ENCODE data around the gene GPR45.
"Not testable (repeated sequence)": the region's sequence is repeated elsewhere in the genome, so short reads cannot be mapped to it uniquely, and the experiment has no call there.

The GPR45 gene, protein sequence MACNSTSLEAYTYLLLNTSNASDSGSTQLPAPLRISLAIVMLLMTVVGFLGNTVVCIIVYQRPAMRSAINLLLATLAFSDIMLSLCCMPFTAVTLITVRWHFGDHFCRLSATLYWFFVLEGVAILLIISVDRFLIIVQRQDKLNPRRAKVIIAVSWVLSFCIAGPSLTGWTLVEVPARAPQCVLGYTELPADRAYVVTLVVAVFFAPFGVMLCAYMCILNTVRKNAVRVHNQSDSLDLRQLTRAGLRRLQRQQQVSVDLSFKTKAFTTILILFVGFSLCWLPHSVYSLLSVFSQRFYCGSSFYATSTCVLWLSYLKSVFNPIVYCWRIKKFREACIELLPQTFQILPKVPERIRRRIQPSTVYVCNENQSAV

DNA sequence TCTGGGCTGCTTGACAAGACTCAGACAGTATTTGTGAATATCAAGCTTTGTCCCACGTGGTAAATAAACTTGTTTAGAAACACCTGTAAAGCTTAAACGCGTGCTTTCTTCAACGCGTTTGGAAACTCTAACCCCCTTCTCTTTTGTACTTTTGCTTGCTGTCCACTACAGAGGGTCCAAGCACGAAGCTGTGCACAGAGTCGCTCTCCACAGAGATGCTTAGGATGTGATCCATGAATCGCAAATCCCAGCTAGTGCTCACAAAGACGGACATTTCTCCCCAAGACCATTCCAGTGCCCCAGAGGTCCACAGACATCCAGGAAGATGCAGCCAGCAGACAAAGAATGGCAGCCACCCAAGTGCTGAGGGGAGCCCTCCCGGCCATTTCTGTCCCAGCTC is at the start of gene GPR45:
Gene GPR45 (plus strand): TSS at position 301 of the 400 bp plus-strand sequence. CDS start 116 bp downstream, outside the sequence.
- DNase-seq (ENCODE audit: low read depth in 2 of 3, low spot score in 2 of 3) = no peak

DNA sequence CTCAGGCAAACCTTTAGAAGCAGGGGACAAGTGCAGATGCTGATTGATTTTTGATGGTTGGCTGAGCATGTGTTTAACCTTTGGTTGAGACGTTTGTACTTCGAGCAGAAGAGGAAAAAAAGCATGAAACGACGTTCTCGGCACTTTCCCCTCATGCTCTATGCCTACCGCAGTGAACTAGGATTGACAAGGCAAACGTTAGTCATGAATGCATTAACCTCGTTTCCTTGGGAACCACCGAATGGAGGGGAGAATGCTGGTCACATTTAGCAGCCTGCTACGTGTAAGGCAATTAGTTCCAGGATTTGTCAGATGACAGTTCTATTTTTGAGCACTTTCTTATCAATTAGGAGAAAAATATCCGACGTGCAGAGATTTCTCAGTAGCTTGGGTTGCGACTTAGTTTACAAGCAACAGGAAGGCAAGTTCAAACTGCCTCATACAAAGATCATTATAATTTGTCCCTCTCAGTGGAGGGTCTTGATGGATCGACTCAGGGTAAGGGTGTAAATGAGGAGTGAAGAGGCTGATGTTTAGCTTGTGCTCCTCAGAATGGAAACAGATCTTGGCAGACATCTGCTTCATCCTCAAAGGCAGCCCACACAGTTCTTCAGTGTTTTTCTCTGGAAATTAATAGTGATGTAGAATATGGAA is 47.4 kb upstream of the GPR45 start:
- no peak for DNase-seq (ENCODE audit: low read depth in 2 of 3, low spot score in 2 of 3)

DNA sequence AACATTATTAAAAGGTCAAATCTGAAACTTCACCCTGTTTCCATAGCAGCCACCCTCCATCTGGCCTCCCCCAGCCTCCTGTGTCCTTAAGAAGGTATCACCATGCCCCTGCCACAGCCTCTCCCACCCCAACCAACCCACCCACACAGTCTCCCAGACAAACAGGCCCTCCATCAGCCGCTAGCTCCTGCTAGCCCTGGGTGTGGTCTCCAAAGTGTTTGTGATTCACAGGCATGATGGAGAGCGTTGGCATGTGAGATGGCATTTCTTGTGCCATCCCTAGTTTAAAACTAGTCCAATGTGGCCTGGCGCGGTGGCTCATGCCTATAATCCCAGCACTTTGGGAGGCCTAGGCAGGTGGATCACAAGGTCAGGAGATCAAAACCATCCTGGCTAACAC is 44.9 kb upstream of the GPR45 start:
- DNase-seq (ENCODE audit: low read depth in 2 of 3, low spot score in 2 of 3) = no peak

GRCh38 chr2:105215586-105216192 is 25.9 kb upstream of the GPR45 start:
- DNase-seq (ENCODE audit: low read depth in 2 of 3, low spot score in 2 of 3) = no peak

DNA sequence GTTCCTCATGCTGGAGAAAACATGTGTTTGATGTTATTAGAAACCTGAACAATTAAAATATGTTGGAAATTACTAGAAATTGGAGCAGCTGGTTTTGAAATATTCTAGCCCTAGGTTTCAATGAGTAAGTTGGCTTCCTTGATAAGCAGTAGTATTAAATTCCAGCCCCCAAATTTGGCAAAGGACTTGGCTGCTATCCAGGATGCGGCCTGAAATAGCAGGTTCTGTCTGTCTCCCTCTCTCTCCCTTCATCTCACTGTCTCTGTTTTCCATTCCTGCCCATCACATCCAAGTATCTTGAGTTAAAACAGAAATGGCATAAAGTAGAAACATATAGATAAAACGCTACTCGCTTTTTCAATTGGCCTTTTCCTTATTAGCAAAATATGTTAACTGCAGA is 20.9 kb upstream of the GPR45 start:
- no peak for DNase-seq (ENCODE audit: low read depth in 2 of 3, low spot score in 2 of 3)

GRCh38 chr2:105224444-105224843 is 17.1 kb upstream of the GPR45 start:
- no peak for DNase-seq (ENCODE audit: low read depth in 2 of 3, low spot score in 2 of 3)

DNA sequence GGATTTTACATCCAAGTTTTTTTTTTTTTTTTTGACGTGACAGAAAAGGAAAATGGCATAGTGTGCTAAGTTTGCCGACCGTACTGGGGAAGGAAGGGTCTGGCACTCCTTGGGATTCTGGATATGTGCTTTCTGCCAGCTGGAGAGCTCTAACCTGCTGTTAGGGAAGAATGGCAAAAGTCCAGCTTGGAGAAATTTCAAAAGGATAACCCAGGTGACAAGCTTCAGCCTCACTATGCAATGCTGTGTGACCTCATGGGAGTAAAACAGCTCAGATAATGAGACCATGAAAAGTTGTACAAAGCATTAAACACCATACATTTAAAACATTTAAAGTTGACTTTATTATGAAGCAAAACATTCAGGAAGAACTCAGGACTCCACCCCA is 10.3 kb upstream of the GPR45 start:
- no peak for DNase-seq (ENCODE audit: low read depth in 2 of 3, low spot score in 2 of 3)

DNA sequence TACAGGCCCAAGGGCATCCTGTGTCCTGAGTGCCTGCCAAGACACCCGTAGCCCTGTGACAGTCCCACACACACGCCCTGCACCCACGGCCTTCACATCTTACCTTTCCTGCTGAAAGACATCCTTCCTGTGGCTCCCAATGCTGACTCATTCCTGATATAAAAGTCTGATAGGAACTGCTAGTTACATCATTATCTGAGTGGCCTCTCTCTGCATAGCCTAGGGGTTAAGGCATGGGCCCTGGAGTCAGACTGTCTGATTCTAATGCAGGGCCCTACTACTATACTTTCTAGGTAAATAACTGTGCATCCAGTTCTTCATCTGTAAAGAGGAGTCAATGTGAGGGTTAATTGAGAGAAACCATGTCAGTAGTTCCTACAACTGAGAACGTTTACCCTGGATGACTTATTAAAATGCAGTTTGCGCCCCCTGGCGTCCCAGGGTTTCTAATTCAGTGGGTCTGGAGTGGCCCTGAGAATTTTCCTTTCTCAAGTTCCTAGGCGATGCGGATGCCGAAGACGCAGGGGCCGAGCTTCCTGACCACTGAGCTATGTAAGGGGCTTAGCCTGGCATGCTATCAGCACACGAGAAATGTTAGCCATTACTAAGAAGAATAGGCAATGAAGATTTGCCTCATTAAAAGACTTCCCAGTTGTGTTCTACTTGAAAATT is 6.0 kb upstream of the GPR45 start:
- peak; percentile 26 to 51 (median 31) for DNase-seq (ENCODE audit: low read depth in 2 of 3, low spot score in 2 of 3)

DNA sequence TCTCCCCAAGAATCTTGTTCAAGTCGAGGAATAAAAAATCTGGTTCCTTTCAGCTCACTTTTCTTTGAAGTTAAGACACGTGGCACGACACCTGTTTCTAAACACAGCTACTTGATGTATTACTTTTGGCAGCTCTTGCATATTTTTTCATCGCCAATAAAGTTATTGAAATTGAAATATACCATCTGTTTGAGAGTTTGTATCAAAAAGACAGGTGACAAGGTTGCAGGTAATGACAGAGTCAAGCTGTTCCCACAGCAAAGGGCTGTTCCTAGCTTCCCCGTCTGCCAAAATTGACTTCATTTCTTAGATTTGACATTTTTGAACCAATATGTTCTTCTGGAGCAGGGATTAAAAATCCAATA is 5.5 kb upstream of the GPR45 start:
- DNase-seq (ENCODE audit: low read depth in 2 of 3, low spot score in 2 of 3) = no peak

- DNase-seq (ENCODE audit: low read depth in 2 of 3, low spot score in 2 of 3) = no peak
Observed at GRCh38 chr2:105237045-105237765, 4.3 kb upstream of the GPR45 start.

DNA sequence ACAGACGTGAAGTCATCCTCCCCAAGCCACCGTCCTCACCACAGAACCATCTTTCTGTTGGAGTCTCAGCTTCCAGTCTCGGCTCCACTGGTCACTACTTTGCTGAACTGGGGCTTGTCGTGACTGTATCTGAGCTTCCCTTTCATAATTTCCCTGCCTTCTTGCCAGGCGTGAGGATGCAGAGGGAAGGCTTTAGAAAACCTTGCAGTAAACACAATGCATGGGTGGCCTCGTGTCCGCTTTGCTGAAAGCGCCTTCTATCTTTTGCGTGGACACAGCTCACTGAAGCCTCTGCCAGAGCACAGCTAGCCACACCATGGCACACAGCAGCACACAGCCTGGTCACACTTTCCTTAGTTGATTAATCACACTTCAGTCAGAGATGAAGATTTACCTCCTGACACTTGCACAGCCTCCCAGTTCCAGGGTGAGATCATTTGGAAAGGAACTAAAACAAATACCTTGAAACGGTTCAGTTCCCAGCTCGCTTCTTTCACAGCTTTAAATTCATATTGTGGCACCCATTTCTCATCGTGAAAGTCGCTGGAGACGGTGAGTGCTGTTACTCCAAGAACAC is 2.8 kb upstream of the GPR45 start:
- DNase-seq (ENCODE audit: low read depth in 2 of 3, low spot score in 2 of 3) = no peak

GRCh38 chr2:105239924-105240323 is 1.6 kb upstream of the GPR45 start:
- no peak for DNase-seq (ENCODE audit: low read depth in 2 of 3, low spot score in 2 of 3)

DNA sequence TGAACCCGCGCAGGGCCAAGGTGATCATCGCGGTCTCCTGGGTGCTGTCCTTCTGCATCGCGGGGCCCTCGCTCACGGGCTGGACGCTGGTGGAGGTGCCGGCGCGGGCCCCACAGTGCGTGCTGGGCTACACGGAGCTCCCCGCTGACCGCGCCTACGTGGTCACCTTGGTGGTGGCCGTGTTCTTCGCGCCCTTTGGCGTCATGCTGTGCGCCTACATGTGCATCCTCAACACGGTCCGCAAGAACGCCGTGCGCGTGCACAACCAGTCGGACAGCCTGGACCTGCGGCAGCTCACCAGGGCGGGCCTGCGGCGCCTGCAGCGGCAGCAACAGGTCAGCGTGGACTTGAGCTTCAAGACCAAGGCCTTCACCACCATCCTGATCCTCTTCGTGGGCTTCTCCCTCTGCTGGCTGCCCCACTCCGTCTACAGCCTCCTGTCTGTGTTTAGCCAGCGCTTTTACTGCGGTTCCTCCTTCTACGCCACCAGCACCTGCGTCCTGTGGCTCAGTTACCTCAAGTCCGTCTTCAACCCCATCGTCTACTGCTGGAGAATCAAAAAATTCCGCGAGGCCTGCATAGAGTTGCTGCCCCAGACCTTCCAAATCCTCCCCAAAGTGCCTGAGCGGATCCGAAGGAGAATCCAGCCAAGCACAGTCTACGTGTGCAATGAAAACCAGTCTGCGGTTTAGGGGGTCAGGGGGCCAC is 897 bp downstream of the GPR45 start:
- DNase-seq (ENCODE audit: low read depth in 2 of 3, low spot score in 2 of 3) = no peak

- DNase-seq (ENCODE audit: low read depth in 2 of 3, low spot score in 2 of 3) = no peak
Observed at GRCh38 chr2:105243961-105244360, 2.4 kb downstream of the GPR45 start.

DNA sequence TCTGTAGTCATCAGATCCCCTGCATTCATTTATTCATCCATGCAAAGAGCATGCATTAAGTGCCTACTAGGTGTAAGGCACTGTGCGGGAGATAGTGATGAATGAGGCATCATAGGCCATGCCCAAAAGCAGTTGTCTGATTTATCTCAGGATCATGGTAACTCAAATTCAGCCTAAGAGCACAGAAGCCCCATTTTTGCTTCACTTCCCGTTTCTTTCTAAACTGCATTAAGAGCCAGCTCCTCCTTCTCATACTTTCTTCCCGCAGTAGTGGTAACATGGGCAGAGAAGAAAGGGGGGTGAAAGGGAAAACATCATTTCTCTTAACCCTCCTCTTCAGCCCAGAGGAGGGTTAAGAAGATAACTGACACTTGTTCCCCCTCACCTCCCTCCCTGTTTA is 2.9 kb downstream of the GPR45 start:
- no peak for DNase-seq (ENCODE audit: low read depth in 2 of 3, low spot score in 2 of 3)

DNA sequence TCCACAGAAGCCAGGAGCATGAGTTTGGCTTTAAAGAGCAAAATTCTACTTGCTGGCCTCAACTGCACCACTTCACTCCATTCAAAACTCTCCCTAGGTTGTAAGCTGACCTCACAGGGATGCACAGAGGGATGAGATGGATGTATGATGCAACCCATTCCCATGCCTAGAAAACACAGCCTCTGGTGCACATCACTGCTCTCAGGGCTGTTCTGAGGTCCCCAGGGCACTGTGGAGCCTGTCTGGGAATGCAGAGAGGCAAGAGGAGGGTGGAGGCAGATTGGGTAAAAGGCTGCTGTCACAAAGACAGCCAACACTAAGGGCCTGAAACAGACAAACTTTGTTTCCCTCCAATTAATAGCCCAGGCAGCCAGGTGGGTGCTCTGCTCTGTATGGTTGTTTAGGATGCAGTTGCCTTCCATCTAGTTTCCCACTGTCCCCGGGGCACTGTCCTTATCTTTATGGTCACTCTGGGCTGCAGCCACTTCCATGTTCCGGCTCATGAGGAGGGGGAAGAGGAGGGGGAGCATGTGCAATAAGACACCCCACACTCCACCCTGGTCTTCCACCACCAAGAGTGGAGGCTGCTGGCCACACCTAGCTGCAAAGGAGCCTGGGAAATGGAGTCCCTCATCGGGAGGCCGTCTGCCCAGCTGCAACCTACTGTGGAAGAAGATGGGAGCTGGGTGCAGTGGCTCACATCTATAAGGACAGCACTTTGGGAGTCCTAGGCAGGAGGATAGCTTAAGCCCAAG is 7.0 kb downstream of the GPR45 start:
- no peak for DNase-seq (ENCODE audit: low read depth in 2 of 3, low spot score in 2 of 3)

DNA sequence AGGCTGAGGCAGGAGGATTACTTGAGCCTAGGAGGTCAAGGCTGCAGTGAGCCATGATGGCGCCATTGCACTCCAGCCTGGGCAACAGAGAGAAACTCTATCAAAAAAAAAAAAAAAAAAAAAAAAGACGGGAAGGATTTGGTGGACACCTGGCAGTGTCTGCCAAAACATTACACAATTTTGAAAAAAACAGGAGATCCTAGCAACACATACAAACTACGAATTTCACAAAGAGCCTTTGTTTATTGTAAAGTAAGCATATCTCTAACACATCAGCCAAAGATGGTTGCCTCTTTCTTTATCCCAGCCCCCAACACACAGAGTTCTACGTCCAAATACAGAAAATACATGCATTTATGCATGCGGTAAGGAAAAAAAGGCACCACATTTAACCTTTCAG is 7.6 kb downstream of the GPR45 start:
- no peak for DNase-seq (ENCODE audit: low read depth in 2 of 3, low spot score in 2 of 3)

GRCh38 chr2:105249891-105250290 is 8.3 kb downstream of the GPR45 start:
- DNase-seq (ENCODE audit: low read depth in 2 of 3, low spot score in 2 of 3) = no peak

- not testable (repeated sequence) for DNase-seq (ENCODE audit: low read depth in 2 of 3, low spot score in 2 of 3)
Observed at GRCh38 chr2:105251016-105251648, 9.6 kb downstream of the GPR45 start.

Measured in activated CD8-positive, alpha-beta memory T cell treated with anti-CD3 and anti-CD28 coated beads for 48 hours (primary cell).